B cell (primary cell): Measurements from ENCODE around the gene DNHD1. TPM values are rescaled to one million over a fixed set of nuclear protein-coding genes. Genes with fewer than 3 reads are reported as not detected.

Experiments used
- ATAC-seq: fragments of 200-7000 bp; cut with Tn5 transposase; one replicate; pipeline ENCODE4 v1.10.0; 2021; ENCODE audit warnings: low read depth, mild to moderate bottlenecking, moderate number of reproducible peaks, moderate library complexity
- CTCF ChIA-PET: fragments of 350-600 bp; sonication (Branson Sonifier 250); formaldehyde crosslinking; loops from one replicate; lab custom pipeline; 2021; ENCODE audit warnings: antibody characterized with exemption, inconsistent platforms; lab: Charles Lee
- POLR2A ChIA-PET: fragments of 350-600 bp; sonication (Branson Sonifier 250); formaldehyde crosslinking; loops from one replicate; lab custom pipeline; 2021; ENCODE audit warnings: antibody characterized with exemption; lab: Charles Lee
- DNase-seq: peaks from one replicate; pipeline ENCODE4 v3.0.0; 2013
- H2AFZ ChIP-seq: 2 replicates; pipeline ENCODE4 v1.6.1; 2012; ENCODE audit warnings: mild to moderate bottlenecking, low read depth, low read length; ENCODE audit not compliant: insufficient read depth, poor library complexity, severe bottlenecking
- H3K27ac ChIP-seq, 2 donors: 1 replicate in 1 of 2; 2 replicates in 1 of 2; pipeline ENCODE4 v1.5.1; 2012 to 2013; ENCODE audit warnings: low read length in 2 of 2, mild to moderate bottlenecking in 2 of 2, moderate library complexity in 1 of 2
- H3K27me3 ChIP-seq, 4 experiments: fragments of 200-600 bp in 1 of 4; sonication (generic) in 1 of 4; replicated peaks in 1 of 4; 1 replicate in 2 of 4; 2 replicates in 2 of 4; pipeline versions ENCODE4 v1.6.1 to v1.7.0; 2013 to 2016; ENCODE audit warnings: low read length in 3 of 4, mild to moderate bottlenecking in 2 of 4, mixed read lengths in 1 of 4, moderate library complexity in 1 of 4; ENCODE audit not compliant: insufficient read depth in 4 of 4, control insufficient read depth in 3 of 4; ENCODE audit errors: control extremely low read depth in 1 of 4
- H3K36me3 ChIP-seq, 2 experiments: replicated peaks in 1 of 2; 1 replicate in 1 of 2; 2 replicates in 1 of 2; pipeline versions ENCODE4 v1.6.1 to v1.7.1; 2013; ENCODE audit warnings: low read length in 1 of 2; ENCODE audit not compliant: insufficient read depth in 2 of 2, control insufficient read depth in 1 of 2; ENCODE audit errors: control extremely low read depth in 1 of 2, extremely low read depth in 1 of 2
- H3K4me1 ChIP-seq, 2 donors: fragments of 200-600 bp in 1 of 2; sonication (generic) in 1 of 2; 1 replicate in 1 of 2; 2 replicates in 1 of 2; pipeline versions ENCODE4 v1.5.1 to v1.6.1; 2013 to 2017; ENCODE audit warnings: low read length in 2 of 2; ENCODE audit not compliant: control insufficient read depth in 2 of 2, insufficient read depth in 2 of 2
- H3K4me2 ChIP-seq: replicated peaks from 2 replicates; pipeline ENCODE3; 2012; ENCODE audit warnings: mild to moderate bottlenecking, low read depth, low read length; ENCODE audit not compliant: poor library complexity, severe bottlenecking
- H3K4me3 ChIP-seq, 5 experiments: fragments of 200-600 bp in 1 of 5; sonication (generic) in 1 of 5; 1 replicate in 3 of 5; 2 replicates in 2 of 5; pipeline versions ENCODE4 v1.5.1 to v1.7.0; 2011 to 2016; ENCODE audit warnings: low read length in 4 of 5, mild to moderate bottlenecking in 4 of 5, low read depth in 2 of 5, control low read depth in 1 of 5, moderate library complexity in 1 of 5; ENCODE audit not compliant: insufficient read depth in 1 of 5; ENCODE audit errors: control extremely low read depth in 1 of 5, extremely low read depth in 1 of 5
- H3K79me2 ChIP-seq: fragments of 200-600 bp; sonication (generic); one replicate; pipeline ENCODE4 v1.6.0; 2016; ENCODE audit warnings: low read length; ENCODE audit not compliant: control insufficient read depth, insufficient read depth
- H3K9ac ChIP-seq: fragments of 200-600 bp; sonication (generic); 2 replicates; pipeline ENCODE4 v1.6.1; 2017; ENCODE audit warnings: mild to moderate bottlenecking, low read length, moderate library complexity
- H3K9me3 ChIP-seq, 3 donors: one replicate each; pipeline versions ENCODE4 v1.6.1 to v1.7.1; 2013; ENCODE audit warnings: low read length in 2 of 3; ENCODE audit not compliant: control insufficient read depth in 2 of 3, insufficient read depth in 1 of 3; ENCODE audit errors: control extremely low read depth in 1 of 3
- H4K20me1 ChIP-seq: 2 replicates; pipeline ENCODE4 v1.6.0; 2012; ENCODE audit warnings: mild to moderate bottlenecking, low read length; ENCODE audit not compliant: insufficient read depth, control insufficient read depth, poor library complexity, severe bottlenecking
- H3K27ac Mint-ChIP-seq: one replicate; pipeline ENCODE4 v1.8.0; 2021; ENCODE audit warnings: mixed read lengths
- H3K27me3 Mint-ChIP-seq: one replicate; pipeline ENCODE4 v1.8.0; 2021; ENCODE audit warnings: mixed read lengths
- H3K4me1 Mint-ChIP-seq: one replicate; pipeline ENCODE4 v1.8.0; 2021; ENCODE audit warnings: mixed read lengths
- H3K4me3 Mint-ChIP-seq: one replicate; pipeline ENCODE4 v1.8.0; 2021; ENCODE audit warnings: mixed read lengths
- H3K9me3 Mint-ChIP-seq: one replicate; pipeline ENCODE4 v1.8.0; 2022; ENCODE audit warnings: mixed read lengths; ENCODE audit not compliant: insufficient read depth
- CTCF ChIP-seq: fragments of 200-600 bp; IDR thresholded peaks from one replicate; pipeline ENCODE4 v1.8.0; 2022; ENCODE audit warnings: antibody characterized with exemption, mild to moderate bottlenecking
- EZH2 ChIP-seq: IDR thresholded peaks from 2 replicates; pipeline ENCODE4 v1.6.1; 2012; ENCODE audit warnings: borderline replicate concordance, low read depth, mild to moderate bottlenecking, moderate library complexity, low read length; ENCODE audit not compliant: insufficient read depth, poor library complexity, severe bottlenecking
- WGBS: methylation state at CpG from one replicate; pipeline ENCODE4 v1.1.5; 2013; ENCODE audit warnings: missing lambda C conversion rate; ENCODE audit not compliant: insufficient coverage; 5-methylcytosine and 5-hydroxymethylcytosine counted together
- intact Hi-C: fragments of 100-400 bp; cut with micrococcal nuclease; formaldehyde crosslinking; loops from one replicate; pipeline ENCODE4 v1.10.0; 2022
- polyA plus RNA-seq: library from polyadenylated mRNA; depleted of rRNA; stranded (reverse); fragments of >200 nt; gene quantifications from 2 replicates; pipeline ENCODE4 v1.2.3, GENCODE V29; 2012
- total RNA-seq, 2 donors: library from RNA; stranded (reverse); fragments of 120-200 nt in 1 of 2; gene quantifications; 1 replicate in 1 of 2; 2 replicates in 1 of 2; pipeline versions ENCODE4 v1.2.3 to v1.2.4, GENCODE V29; 2013 to 2022

The DNHD1 gene
- total and polyA plus RNA-seq, 2 donors (not counting 1 experiment from before 2014, with no cell fraction given): 53.9 to 58.2 TPM

DNA sequence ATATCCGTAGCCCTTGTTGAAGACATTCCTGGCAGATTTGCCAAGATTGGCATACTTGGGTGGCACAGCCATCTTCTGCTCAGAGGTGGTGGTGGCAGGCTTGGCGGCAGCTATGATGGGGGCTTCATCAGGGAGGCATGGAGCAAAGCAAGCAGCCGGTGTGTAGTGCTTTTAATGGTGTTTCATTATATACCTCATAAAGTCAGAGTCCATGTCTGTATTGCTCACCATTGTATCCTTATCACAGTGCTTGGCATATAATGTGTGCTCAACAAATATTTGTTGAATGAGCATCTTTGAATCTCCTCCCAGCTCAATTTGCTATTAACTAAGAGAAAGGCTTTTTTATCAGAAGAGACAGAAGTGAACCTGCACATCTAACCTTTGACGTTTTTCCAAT, 7.8 kb upstream of the DNHD1 start:
- intact Hi-C loops: loop anchor here (10.0 kb wide), 1 partner anchor 805 kb away; the partner anchor contains the start of genes TRIM22 and TRIM5
- no peaks in the 10 kb centered on the region for H3K27me3 Mint-ChIP-seq
- Histone ChIP-seq H3K4me2 (no peak overlapping the region), H3K4me3 (no peak overlapping the region), H3K79me2 (peaks cover 41% of the 10 kb centered on the region), H3K27me3 (no peaks in the 10 kb centered on the region), H4K20me1 (no peaks in the 10 kb centered on the region), H3K36me3 (peaks cover 1 to 41% of the 10 kb centered on the region in 2 experiments), H3K9ac (no peak overlapping the region), H3K27ac (no peak overlapping the region), H3K9me3 (no peaks in the 10 kb centered on the region), H2AFZ (no peak overlapping the region), H3K4me1 (no peaks in the 10 kb centered on the region)
- ChIA-PET POLR2A (no interaction called here), CTCF (interaction anchor here (0.8 to 6.6 kb wide), 4 partner anchors 8 to 249 kb away, joined by 3 to 27 read pairs (median 6); partner anchors contain the start of genes ARFIP2 and TIMM10B)
- no peaks in the 10 kb centered on the region for H3K9me3 Mint-ChIP-seq
- no peak overlapping the region for H3K27ac Mint-ChIP-seq
- WGBS: 100% methylated on average over 2 of the region's 4 CpGs
- no peak overlapping the region for H3K4me3 Mint-ChIP-seq
- DNase-seq (no peak), ATAC-seq (no peak)
- no peaks in the 10 kb centered on the region for H3K4me1 Mint-ChIP-seq
- TF ChIP-seq EZH2: no peak
- TF ChIP-seq CTCF: no peak

DNA sequence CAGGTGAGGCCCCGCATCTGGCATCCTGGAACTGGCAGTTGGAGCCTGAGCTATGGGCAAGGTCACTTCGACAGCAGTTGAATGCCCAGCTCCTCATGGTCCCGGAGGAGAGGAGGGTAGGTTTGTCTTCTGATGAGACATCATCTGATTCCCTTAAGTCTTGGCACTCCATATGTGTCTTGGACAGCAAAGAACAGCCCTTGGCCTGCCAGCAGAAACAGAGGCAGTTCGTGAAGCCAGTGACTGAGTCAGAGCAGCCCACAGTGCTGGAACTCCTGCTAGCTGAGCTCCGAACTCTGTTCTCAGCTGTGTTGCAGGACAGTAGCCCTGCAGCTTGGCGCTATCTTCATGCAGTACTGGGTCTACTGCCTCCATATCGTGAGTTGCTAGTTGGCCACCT, 1.0 kb downstream of the DNHD1 start:
- H3K4me2 ChIP-seq: no peak overlapping the region
- H3K27me3 ChIP-seq: no peaks in the 10 kb centered on the region
- TF ChIP-seq CTCF (no peak), EZH2 (no peak)
- Mint-ChIP-seq H3K4me3 (no peak overlapping the region), H3K27me3 (no peaks in the 10 kb centered on the region), H3K4me1 (no peaks in the 10 kb centered on the region), H3K27ac (no peak overlapping the region), H3K9me3 (no peaks in the 10 kb centered on the region)
- ChIA-PET CTCF (interaction anchor here (0.7 to 5.3 kb wide), 4 partner anchors 8 to 119 kb away, joined by 3 to 28 read pairs (median 4); no protein-coding TSS in a partner anchor), POLR2A (no interaction called here)
- no peaks in the 10 kb centered on the region for H3K4me1 ChIP-seq
- WGBS: 82% methylated on average over 6 of the region's 7 CpGs
- no peaks in the 10 kb centered on the region for H3K9me3 ChIP-seq
- H3K27ac ChIP-seq: no peak overlapping the region
- peaks cover 1 to 20% of the 10 kb centered on the region in 2 experiments for H3K36me3 ChIP-seq
- no peak for DNase-seq
- no peak overlapping the region for H3K4me3 ChIP-seq
- no peaks in the 10 kb centered on the region for H4K20me1 ChIP-seq
- H3K9ac ChIP-seq: no peak overlapping the region
- ATAC-seq: no peak
- peaks cover 53% of the 10 kb centered on the region for H3K79me2 ChIP-seq
- intact Hi-C loops: no loop called here
- no peak overlapping the region for H2AFZ ChIP-seq
